Retinal pigment epithelial cell (primary cell): Measurements from ENCODE around the gene HS3ST5.

ENCODE experiments used
- DNase-seq: peaks from one replicate; pipeline ENCODE4 v3.0.0-alpha.2; 2010; ENCODE audit warnings: low read depth
- H3K4me3 ChIP-seq: 2 replicates; pipeline ENCODE4 v1.5.1; 2011; ENCODE audit warnings: mild to moderate bottlenecking, low read length, control low read depth, moderate library complexity
- TF ChIP-seq, protein P1 (sequence below): conservative IDR thresholded peaks from 2 replicates; pipeline ENCODE4 v1.5.1; 2011; ENCODE audit warnings: low read depth, low read length, control low read depth, inconsistent platforms

The HS3ST5 gene

DNA sequence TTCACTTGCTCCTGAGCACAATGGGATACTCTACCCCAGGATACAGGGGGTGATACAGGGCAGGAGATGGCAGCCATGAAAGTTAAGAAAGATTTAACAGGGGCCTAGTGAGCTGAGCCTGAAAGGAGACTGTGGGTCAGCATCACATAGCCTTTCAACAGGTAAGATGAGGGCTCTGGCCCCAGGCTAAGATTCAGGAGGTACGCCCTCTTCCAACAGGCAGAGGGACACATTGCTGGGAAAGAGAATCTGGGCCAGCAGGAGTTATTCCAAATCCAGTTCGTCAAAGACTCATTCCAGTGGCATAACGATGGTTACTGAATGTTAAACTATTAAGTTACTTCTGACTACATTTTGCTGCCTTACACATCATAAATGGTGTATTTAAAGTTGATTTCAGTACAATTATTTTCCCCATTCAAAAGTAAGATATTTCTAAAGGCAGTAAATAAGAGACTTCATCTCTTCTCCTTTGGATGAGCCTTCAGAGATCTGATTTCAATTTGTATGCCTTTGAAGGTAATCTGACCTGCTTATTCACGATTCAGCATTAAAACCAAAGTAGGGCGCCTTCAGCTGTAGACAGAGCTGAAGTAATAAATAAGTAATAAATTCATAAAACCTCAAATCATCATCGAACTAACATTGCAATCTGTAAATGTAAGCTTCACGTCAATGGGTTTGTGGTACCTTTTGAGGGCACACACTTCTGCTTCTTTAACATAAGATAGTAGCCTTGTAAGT lies 62.4 kb downstream of the HS3ST5 start:
- no peak overlapping the region for H3K4me3 ChIP-seq
- no peak for DNase-seq
- TF ChIP-seq, protein P1, sequence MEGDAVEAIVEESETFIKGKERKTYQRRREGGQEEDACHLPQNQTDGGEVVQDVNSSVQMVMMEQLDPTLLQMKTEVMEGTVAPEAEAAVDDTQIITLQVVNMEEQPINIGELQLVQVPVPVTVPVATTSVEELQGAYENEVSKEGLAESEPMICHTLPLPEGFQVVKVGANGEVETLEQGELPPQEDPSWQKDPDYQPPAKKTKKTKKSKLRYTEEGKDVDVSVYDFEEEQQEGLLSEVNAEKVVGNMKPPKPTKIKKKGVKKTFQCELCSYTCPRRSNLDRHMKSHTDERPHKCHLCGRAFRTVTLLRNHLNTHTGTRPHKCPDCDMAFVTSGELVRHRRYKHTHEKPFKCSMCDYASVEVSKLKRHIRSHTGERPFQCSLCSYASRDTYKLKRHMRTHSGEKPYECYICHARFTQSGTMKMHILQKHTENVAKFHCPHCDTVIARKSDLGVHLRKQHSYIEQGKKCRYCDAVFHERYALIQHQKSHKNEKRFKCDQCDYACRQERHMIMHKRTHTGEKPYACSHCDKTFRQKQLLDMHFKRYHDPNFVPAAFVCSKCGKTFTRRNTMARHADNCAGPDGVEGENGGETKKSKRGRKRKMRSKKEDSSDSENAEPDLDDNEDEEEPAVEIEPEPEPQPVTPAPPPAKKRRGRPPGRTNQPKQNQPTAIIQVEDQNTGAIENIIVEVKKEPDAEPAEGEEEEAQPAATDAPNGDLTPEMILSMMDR = no peak

DNA sequence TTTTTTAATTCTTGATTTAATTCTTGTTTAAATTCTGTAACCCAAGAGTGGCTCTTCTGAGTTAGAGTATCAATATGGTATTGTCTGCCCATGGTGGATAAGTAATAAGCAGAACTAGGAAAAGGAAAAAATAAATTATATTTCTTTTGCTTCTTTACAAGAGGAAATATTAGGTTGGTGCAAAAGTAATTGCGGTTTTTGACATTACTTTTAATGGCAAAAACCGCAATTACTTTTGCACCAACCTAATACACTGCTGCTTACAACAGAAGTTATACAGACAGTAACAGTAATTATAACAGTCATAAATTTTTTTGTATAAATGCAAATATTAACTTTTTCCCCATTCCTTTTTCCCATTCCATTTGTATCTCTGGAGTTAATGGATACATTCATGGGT lies 65.6 kb downstream of the HS3ST5 start:
- no peak for DNase-seq
- TF ChIP-seq, protein P1 = no peak
- H3K4me3 ChIP-seq = no peak overlapping the region

DNA sequence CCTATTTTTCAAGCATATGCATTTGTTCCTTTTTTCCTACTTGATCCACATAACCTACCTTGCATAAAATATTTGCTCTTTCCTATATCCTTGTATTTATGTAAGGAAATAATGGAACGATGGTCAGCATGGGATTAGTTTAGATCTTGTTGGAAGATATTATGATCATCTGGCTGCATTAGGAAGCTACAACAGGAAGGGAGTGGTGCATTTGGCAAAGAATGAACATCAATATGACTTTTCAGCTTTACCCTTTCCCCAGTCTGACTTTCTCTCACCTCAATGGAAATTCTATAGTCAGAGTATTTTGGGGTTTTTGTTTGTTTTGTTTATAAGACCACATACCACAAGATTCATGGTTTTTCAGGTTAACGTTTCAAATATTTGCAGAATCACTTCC lies 66.0 kb downstream of the HS3ST5 start:
- no peak for DNase-seq
- no peak overlapping the region for H3K4me3 ChIP-seq
- TF ChIP-seq, protein P1 = no peak

DNA sequence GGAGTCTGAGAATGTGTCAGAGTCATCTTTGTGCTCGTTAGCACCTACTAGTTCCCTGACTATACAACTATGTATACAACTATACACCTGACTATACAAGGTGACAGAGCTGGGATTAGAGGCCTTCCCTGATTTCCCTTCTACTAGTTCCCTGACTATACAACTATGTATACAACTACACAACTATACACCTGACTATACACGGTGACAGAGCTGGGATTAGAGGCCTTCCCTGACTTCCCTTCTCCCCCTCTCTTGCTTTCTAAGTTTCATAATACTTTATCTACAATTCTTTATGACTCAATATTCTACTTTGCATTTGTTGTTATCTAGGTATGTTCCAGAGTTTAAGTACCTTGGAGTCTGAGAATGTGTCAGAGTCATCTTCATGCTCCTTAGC lies 68.0 kb downstream of the HS3ST5 start:
- no peak for DNase-seq
- TF ChIP-seq, protein P1 = no peak
- H3K4me3 ChIP-seq = no peak overlapping the region

DNA sequence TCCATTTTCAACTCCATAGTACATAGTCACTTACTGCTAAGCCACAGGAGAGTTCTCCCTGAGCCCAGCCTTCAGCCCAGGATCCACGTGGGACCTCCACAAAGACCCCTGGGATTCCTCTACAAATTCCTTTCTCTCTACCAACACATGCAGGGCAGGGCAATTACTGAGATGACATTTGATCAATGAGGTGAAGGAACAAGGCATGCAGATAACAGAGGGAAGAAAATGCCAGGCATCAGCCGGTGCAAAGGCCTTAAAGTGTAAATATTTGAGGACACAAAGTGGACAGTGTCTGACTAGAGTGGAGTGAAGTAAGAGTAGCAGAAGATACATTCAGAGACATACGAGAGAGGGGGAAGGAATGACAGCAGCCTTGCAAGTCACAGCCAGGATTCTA lies 70.2 kb downstream of the HS3ST5 start:
- TF ChIP-seq, protein P1 = no peak
- H3K4me3 ChIP-seq = no peak overlapping the region
- no peak for DNase-seq

DNA sequence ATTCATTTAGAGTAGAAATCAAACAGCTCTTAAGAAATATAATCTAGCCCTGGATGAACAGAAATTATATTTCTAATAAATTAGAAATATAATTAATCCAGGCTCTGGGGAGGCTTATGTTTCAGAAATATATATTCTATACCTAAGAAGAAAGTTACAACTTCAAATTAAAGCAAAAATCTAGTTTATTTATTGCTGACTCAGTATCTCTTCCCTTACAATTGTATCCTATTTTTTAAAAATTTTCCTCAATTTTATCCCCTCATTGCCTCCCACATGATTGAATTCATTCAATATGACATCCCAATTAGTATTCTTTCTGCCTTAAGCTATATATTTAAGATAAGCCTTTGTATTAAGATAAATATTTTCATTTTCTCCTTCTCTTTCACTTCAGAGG lies 71.4 kb downstream of the HS3ST5 start:
- TF ChIP-seq, protein P1 = no peak
- H3K4me3 ChIP-seq = no peak overlapping the region
- DNase-seq = no peak

DNA sequence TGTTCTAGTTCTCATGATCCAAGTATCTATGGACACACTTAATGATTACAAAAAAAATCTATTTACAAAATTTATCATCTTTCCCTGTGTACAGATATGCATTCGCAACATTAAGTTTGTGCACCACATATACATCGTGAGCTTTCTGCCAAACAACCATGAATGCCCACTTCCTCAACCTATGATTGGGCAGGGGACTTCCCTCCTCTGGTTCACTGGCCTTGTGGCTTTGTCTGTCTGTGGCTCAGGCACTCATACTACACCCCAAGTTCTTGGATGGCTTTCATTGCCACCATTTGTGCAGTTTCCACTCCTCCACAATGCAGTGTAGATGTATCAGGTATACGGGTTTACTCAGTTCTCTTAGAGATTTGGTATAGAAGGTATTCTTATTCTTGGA lies 74.9 kb downstream of the HS3ST5 start:
- TF ChIP-seq, protein P1 = no peak
- DNase-seq = no peak
- H3K4me3 ChIP-seq = no peak overlapping the region
